OCI-LY7 (cell line): Measurements from ENCODE around the gene SRRM2.

Experiments
- EZH2phosphoT487 ChIP-seq: fragments of 200-600 bp; sonication (generic); IDR thresholded peaks from 2 replicates; pipeline ENCODE4 v1.6.1; 2018; ENCODE audit warnings: low read depth, borderline replicate concordance, mild to moderate bottlenecking, mixed run types, antibody characterized with exemption, low read length, moderate library complexity, mixed read lengths
- TF ChIP-seq, protein P1 (sequence below): fragments of 200-600 bp; sonication (generic); conservative IDR thresholded peaks from 2 replicates; pipeline ENCODE4 v1.5.1; 2014; ENCODE audit warnings: mild to moderate bottlenecking, antibody characterized with exemption, low read length, moderate library complexity, mixed read lengths

GRCh38 chr16:2817340-2818271, 65.2 kb downstream of the SRRM2 start:
- TF ChIP-seq, protein P1, sequence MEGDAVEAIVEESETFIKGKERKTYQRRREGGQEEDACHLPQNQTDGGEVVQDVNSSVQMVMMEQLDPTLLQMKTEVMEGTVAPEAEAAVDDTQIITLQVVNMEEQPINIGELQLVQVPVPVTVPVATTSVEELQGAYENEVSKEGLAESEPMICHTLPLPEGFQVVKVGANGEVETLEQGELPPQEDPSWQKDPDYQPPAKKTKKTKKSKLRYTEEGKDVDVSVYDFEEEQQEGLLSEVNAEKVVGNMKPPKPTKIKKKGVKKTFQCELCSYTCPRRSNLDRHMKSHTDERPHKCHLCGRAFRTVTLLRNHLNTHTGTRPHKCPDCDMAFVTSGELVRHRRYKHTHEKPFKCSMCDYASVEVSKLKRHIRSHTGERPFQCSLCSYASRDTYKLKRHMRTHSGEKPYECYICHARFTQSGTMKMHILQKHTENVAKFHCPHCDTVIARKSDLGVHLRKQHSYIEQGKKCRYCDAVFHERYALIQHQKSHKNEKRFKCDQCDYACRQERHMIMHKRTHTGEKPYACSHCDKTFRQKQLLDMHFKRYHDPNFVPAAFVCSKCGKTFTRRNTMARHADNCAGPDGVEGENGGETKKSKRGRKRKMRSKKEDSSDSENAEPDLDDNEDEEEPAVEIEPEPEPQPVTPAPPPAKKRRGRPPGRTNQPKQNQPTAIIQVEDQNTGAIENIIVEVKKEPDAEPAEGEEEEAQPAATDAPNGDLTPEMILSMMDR, result no peak; the same call in 1 of the 2 replicates
- TF ChIP-seq EZH2phosphoT487, result no peak
